ENCODE data around the gene KCNK1.
"Not testable (repeated sequence)": the region's sequence is repeated elsewhere in the genome, so short reads cannot be mapped to it uniquely, and the experiment has no call there.

The KCNK1 gene

DNA sequence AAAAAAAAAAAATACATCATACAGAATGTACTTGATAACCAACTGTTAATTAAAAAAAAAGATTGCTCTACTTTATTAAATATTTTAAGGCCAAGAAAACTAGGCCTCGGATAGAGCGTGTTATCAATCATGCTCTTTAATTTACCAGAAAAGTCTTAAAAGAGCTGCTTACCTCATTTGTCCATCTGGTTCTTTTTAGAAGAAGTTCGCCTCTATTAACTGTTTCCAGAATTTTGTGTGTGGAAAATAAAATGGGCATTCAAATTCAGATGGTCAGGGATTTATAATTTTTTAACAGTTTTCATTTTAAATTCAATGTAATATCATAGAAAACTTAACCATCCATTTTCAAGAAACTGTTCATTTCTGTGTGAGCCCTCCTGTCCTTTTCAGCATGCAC, 53.8 kb downstream of the KCNK1 start:
- TF ChIP-seq, protein P1, sequence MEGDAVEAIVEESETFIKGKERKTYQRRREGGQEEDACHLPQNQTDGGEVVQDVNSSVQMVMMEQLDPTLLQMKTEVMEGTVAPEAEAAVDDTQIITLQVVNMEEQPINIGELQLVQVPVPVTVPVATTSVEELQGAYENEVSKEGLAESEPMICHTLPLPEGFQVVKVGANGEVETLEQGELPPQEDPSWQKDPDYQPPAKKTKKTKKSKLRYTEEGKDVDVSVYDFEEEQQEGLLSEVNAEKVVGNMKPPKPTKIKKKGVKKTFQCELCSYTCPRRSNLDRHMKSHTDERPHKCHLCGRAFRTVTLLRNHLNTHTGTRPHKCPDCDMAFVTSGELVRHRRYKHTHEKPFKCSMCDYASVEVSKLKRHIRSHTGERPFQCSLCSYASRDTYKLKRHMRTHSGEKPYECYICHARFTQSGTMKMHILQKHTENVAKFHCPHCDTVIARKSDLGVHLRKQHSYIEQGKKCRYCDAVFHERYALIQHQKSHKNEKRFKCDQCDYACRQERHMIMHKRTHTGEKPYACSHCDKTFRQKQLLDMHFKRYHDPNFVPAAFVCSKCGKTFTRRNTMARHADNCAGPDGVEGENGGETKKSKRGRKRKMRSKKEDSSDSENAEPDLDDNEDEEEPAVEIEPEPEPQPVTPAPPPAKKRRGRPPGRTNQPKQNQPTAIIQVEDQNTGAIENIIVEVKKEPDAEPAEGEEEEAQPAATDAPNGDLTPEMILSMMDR (conservative IDR thresholded peaks at IDR 0.05; ENCODE audit: low read length): no peak
- DNase-seq (ENCODE audit: low read depth): no peak
- no peak overlapping the region for H3K4me3 ChIP-seq (ENCODE audit: low read length)

DNA sequence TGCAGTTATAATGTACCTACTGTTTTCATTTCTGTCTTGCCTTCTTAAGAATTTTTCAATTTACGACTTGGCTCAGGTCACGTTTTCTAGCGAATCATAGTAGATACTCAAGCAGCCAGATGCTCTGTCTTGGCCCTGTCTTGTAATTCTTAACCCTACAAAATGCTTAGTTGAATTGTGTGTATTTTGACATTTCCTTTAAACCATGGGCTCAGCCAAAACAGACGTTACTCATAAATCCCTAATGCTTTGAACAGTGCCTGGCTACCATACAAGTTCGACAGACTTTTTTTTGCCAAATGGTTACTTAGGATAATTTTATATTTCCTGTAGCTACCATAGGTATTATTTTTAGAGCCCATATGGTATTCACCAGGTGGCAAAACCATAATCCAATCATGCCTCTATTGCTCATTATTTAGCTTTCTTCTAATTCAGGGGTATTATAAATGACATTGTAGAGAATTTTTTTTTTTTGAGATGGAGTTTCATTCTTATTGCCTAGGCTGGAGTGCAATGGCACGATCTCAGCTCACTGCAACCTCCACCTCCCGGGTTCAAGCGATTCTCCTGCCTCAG, 54.3 kb downstream of the KCNK1 start:
- peak; percentile 22 for DNase-seq (ENCODE audit: low read depth)
- H3K4me3 ChIP-seq (ENCODE audit: low read length): no peak overlapping the region
- TF ChIP-seq, protein P1 (conservative IDR thresholded peaks at IDR 0.05; ENCODE audit: low read length): no peak

DNA sequence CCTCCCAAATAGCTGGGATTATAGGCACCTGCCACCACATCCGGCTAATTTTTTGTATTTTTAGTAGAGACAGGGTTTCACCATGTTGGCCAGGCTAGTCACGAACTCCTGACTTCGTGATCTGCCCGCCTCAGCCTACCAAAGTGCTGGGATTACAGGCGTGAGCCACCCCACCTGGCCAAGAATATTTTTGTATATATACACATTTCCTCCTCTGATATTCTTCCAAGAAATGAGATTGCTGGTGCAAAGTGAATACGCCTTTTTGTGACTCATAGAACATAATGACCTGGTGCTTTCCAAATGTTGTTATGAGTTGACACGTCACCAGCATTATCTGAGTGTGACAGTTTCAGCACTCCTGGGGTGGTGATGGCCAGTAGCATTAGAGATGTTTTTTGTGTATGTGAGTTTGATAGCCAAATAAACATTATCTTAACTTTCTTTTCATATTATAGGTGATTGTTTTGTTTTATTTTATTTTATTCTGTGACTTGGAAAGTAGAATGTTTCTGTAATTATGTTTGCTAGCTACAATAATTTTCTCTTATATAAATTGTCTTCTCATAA, 54.9 kb downstream of the KCNK1 start:
- TF ChIP-seq, protein P1 (conservative IDR thresholded peaks at IDR 0.05; ENCODE audit: low read length): no peak
- no peak overlapping the region for H3K4me3 ChIP-seq (ENCODE audit: low read length)
- peak; percentile 40 for DNase-seq (ENCODE audit: low read depth)

DNA sequence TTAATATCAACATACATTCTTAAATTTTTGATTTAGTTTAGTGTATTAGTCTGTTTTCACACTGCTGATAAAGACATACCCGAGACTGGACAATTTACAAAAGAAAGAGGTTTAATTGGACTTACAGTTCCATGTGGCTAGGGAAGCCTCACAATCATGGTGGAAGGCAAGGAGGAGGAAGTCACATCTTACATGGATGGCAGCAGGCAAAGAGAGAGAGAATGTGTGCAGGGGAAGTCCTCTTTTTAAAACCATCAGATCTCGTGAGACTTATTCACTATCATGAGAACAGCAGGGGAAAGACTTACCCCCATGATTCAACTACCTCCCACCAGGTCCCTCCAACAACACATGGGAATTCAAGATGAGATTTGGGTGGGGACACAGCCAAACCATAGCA, 56.5 kb downstream of the KCNK1 start:
- not testable (repeated sequence) for H3K4me3 ChIP-seq (ENCODE audit: low read length); DNase-seq (ENCODE audit: low read depth)

DNA sequence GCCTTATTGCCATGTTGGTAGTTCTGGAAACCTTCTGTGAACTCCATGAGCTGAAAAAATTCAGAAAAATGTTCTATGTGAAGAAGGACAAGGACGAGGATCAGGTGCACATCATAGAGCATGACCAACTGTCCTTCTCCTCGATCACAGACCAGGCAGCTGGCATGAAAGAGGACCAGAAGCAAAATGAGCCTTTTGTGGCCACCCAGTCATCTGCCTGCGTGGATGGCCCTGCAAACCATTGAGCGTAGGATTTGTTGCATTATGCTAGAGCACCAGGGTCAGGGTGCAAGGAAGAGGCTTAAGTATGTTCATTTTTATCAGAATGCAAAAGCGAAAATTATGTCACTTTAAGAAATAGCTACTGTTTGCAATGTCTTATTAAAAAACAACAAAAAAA, 57.4 kb downstream of the KCNK1 start:
- no peak overlapping the region for H3K4me3 ChIP-seq (ENCODE audit: low read length)
- TF ChIP-seq, protein P1 (conservative IDR thresholded peaks at IDR 0.05; ENCODE audit: low read length): no peak
- DNase-seq (ENCODE audit: low read depth): no peak

DNA sequence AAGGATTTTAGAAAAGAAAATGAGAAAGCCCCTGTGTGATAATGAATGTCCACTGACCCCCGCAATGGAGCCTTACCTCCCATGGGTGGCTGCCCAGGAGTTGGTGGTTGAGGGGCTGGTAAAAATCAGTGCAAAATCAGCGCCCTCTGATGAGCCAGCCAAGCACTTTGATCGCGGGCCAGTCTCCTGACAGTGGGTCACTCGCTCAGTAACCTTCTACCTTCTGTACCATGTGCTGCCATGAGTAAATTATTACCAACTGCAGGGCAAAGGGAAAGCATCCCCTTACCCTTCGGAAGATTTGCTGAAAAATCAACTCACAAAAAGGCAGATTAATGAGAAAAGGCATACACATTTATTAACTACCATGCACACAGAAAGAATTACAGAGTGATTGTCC, 58.8 kb downstream of the KCNK1 start:
- no peak overlapping the region for H3K4me3 ChIP-seq (ENCODE audit: low read length)
- TF ChIP-seq, protein P1 (conservative IDR thresholded peaks at IDR 0.05; ENCODE audit: low read length): no peak
- no peak for DNase-seq (ENCODE audit: low read depth)

DNA sequence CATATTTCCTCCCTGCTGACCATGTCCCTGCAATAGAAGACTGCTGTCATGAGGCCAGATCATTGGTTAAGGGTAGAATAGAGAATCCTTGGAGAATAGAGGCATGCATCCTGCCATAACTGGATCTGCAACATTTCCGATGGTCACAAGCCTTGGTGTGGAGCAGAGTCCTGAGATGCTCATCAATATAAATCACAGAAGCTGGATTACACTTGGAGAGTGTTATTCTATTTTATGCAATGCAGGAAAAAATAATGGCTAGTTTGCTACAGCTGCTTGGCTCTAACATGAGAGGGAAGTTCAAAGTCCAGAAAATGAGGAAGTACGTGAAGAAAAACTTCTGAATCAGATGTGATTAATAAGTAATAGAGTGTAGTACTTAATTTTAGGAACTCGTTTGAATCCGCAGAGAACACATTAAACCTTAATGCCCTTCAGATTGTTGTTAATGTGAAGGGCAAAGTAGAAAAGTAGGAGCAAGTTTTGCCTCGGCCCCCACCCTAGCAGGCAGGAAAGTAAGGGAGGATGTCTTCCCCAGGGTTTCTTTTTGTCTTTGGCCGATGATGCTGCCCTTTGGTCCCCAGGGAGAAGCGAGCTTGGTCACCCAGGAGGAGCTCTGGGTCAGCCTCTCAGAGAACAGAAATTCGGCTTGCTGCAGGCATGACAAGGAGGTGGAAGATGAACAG, 59.5 kb downstream of the KCNK1 start:
- no peak for DNase-seq (ENCODE audit: low read depth)
- TF ChIP-seq, protein P1 (conservative IDR thresholded peaks at IDR 0.05; ENCODE audit: low read length): no peak
- H3K4me3 ChIP-seq (ENCODE audit: low read length): no peak overlapping the region
